CD4-positive, alpha-beta T cell treated with Interleukin-6 at 100 ng/mL for 8 hours (primary cell): ENCODE results near the gene DCUN1D1.

Experiments
- DNase-seq: peaks from one replicate; pipeline ENCODE4 v3.0.0-alpha.2; 2020; ENCODE audit warnings: mixed read lengths, low spot score

Gene DCUN1D1

DNA sequence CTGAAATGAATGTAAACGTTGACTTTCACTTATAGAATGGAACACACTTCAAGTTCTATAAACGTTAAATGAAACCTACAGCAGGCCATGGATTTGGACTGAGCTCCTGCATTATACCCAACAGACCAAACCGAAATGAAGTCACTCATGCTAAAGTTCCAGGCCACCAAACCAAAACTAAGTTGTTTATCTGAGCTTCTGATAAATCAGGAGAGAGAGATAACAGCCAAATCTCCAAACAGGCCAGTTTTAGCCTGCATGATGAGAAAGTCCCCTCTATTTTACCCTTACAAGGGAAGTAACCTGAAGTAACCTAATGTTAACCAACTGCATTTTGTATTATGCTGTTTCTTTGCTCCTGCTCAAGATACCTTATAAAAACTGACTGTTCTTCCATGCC lies 44.5 kb downstream of the DCUN1D1 start:
- no peak for DNase-seq

DNA sequence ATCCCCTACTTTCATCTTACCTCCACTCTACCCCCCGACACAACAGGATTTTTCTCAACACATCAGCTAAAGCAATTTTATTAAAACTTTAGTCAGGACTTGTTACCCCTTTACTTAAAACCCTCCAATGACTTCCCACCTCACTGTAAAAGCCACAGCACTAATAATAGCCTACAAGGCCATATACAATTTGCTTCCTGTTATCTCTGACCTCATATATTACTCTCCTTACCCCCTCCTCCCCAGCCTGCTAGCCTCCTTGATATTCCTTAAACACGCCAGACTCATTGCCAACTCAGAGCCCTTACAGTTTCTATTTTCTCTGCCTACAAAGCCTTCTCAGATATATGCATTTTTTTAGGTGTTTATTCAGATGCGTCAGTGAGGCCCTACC lies 54.4 kb downstream of the DCUN1D1 start:
- no peak for DNase-seq

DNA sequence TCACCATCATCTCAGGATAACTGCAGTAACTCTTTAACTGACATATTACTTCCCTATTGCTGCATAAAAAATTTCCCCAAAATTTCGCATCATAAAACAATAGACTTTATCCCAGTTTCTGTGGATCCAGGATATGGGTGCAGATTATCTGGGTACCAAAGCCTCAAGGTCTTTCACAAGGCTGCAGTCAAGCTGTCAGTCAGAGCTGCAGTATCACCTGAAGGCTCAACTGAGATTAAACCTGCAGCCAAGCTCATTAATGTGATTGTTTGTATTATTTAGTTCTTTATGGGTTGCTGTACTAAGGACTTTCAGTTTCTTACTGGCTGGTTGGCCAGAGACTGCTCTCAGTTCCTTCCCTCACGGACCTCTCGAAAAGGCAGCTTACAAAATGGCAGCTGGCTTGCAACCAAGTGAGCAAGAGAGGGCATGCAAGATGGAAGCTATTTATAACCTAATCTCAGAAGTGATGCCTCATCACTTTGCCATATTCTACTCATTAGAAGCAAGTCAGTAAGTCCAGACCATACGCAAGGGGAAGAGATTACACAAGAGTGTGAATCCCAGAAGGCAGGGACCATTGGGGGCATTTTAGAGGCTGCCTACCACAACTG lies 54.9 kb downstream of the DCUN1D1 start:
- DNase-seq: no peak

DNA sequence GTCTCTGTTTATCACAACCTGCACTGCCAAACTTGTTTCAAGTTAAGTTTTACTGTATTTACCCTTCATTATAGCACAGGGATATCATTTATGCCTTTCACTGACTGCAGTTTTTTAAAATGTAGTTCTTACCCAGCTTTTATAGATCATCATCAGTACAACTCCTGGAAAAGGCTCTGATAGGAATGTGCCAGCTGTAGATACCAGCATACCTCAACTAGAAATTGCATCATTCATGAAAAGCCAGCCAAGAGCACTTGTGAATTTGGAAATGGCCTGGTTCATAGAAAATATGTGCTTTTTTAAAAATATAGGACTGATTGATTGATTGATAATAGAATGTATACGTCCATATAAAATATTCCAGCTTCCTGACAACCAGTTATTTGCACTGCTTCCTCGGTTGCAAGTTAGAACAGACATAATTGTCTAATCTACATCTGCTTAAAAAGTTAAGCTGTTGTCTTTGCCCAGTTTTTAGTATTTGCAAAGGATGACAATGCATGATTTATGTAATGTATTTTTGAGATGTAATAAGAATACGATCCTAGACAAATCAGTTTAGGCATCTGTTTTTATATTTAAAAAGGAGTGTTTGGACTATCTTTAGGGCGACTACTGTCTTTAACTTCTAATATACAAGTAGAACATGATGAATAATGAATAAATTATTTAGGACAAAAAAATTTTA lies 58.5 kb downstream of the DCUN1D1 start:
- no peak for DNase-seq

DNA sequence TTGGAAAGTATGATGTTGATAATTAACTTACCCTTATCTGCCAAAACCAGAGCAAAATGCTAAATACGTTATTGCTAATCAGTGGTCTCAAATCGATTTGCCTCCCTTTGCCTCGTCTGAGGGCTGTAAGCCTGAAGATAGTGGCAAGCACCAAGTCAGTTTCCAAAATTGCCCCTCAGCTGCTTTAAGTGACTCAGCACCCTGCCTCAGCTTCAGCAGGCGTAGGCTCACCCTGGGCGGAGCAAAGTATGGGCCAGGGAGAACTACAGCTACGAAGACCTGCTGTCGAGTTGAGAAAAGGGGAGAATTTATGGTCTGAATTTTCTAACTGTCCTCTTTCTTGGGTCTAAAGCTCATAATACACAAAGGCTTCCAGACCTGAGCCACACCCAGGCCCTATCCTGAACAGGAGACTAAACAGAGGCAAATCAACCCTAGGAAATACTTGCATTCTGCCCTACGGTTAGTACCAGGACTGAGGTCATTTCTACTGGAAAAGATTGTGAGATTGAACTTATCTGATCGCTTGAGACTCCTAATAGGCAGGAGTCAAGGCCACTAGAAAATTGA lies 59.7 kb downstream of the DCUN1D1 start:
- DNase-seq: no peak

DNA sequence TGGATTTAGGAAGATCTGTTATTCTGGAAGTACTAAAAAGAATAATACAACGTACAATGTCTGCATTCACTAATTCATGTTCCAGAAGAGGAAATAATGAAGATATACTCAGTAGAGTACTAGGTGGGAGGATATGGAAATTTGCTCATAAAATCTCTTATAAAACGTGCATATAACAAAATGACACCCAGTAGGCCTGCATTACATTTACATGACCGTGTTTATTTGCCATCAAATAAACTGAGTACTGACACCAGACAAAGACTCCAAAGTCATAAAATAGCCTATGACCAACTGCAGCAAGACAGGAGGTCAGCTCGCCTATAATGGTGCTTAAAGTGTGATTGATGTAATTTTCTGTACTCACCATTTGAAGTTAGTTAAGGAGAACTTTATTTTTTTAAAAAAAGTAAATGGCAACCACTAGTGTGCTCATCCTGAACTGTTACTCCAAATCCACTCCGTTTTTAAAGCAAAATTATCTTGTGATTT lies 60.4 kb downstream of the DCUN1D1 start:
- no peak for DNase-seq

DNA sequence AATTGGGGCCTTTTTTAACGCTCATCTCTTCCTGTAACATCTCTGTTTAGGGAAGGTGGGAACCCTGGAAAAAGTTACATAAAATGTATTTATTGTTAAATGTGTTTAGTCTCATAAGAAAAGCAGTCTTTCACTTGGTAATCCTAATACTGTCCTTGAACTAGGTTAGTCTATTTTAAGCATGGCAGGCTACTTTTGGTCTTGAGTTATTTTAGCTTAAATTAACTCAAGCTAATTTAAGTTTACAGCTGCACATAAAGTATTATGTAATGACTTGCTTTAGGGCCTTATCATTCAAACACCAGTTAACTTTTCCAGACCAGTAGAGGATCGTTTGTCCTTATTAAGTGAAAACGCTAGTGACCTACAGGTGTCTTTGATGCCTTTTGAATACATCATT lies 63.2 kb downstream of the DCUN1D1 start:
- DNase-seq: no peak

DNA sequence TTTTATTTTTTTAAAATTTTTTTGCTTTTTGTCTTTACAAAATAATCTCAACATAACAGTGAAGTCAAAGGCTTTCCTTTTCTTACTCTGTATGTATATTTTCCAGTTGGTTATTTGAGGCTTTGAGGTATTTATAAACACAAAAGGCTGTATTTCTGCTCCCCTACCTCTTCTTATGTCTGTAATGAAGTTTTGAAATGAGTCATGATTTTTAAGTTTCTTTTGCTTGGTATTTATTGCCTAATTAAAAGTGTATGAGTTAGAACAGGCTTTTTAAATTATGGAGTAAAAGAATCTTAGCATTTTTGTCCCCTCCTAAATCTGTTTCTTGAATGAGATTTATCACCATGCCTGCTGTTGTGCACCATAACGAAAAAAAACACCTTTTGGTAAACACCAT lies 66.0 kb downstream of the DCUN1D1 start:
- DNase-seq: no peak

DNA sequence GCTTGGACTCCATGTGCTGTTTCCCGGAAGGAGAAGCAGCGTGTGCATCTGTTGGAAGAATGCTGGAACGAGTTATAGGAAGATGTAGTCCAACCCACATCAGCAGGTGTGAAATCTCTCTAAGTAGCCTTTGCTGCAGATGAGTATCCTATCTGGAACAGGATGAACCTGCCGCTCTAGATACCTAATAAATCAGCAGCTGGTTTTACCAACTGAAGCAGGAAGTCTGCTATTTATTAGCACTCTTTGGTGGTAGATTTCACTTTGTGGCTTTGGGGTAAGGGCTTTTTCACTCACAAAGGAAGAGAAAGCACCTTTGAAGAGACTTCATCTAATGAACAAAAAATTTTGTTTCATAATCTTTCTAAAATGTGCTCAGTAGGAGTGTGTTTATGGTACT lies 66.4 kb downstream of the DCUN1D1 start:
- peak; percentile 37 for DNase-seq

DNA sequence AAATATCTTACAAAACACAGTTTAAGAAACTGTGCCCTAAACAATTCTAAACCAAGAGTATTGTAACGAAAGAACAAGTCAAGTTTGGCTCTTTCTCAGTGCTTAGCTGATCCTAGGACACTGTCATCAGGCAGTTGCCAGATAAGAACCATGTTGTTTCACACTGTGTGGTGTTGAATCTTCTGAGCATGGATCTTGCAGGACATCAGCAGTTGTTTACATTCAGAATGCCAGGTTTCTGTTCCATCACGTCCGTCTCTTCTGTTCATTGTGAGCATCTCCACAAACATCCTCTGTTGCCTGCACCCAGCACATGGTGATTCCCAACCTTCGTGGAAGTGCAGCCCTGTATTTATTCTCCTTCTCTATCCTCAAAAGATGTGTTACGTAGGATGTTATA lies 67.9 kb downstream of the DCUN1D1 start:
- DNase-seq: no peak

DNA sequence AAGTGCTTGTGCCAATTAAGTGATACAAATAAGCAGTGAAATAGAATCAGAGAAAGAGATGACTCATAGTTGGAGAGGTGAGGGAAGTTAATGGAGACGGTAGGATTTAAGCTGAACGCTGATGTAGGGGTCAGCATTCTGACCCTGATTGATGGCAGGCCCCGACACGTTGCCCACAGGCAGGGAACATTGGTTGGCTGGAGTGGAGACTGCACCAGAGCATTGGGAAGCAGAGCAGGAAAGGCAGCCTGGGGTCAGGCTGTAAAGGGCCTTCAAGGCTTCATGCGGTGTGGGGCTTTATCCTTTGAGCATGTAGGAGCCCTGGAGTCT lies 68.6 kb downstream of the DCUN1D1 start:
- no peak for DNase-seq

DNA sequence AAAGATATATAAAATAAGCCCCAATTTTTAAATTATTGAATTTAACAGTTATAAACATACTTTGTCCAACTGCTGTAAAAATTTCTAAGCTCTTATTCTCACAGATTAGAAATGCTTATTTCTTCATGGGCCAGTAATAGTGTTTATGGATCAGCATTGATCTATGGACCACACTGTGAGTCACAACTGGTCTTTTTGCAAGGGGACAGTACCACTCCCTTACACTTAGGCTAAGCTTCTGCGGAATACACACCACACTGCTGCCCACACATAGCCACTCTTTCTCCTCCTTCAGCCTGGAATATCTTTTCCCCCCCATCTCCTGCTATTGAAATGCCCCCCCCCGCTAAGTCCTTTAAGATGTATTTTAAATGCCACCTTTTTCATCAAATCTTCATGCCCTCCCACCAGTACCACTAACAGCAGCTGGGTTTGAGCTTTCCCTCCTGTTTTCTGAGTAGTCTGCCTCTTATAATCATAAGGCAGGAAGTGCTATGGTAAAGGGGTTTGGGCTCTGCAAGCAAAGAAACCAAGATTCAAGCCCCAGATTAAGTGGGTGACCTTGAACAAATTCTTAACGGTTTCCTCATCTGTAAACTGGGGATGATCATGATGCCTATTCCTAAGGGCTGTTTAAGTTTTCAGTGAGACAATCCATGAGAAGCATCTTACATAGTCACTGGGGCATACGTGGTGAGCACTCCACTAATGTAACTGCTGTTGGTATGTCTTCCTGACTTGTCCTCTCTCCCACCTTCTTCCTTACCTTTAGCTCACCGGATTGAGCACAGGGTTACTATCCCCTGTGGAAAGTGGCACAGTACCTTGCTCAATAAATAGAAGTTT lies 69.2 kb downstream of the DCUN1D1 start:
- no peak for DNase-seq

DNA sequence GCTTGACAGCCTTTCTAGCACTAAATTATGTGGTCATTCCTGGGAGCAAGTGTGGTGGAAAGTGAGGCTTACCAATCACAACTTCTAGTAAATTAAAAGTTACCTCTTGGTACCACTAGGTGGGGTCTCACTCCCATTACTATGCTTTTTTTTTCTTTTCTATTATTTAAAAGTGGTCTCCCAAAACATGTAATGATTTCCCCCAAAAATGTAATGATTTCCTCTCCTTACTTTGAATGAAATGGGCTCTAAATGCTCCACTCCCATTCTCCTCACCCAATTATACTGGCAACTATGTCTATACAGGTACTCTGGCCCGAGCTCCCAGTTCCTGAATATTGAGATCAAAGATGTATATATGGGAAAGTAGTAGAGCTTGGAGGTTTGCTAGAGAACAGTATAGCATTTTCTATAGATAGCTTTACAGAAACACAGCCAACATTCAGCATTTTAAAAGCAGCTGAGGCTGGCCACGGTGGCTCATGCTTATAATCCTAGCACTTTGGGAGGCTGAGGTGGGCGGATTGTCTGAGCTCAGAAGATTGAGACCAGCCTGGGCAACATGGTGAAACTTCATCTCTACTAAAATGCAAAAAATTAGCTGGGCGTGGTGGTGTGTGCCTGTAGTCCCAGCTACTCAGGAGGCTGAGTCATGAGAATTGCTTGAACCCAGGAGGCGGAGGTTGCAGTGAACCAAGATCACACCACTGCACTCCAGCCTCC lies 70.9 kb downstream of the DCUN1D1 start:
- DNase-seq: no peak

DNA sequence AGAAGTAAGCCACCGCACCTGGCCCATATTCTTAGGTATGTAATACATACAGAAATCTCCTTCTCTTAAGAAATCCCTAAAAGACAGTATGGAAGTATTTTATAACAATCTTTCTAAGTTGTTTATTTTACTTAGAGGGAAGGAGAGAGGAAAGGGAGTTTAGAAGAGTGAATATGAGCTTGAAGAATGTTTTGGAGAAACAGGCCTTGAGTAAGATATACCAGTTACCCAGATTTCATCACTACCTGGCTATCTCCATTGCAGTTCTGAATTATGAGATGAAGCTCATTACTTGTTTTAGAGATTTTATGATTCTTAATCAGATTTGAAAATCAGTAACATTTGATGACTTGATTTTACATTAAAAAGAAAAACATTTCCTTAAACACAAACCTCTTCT lies 71.9 kb downstream of the DCUN1D1 start:
- DNase-seq: no peak

DNA sequence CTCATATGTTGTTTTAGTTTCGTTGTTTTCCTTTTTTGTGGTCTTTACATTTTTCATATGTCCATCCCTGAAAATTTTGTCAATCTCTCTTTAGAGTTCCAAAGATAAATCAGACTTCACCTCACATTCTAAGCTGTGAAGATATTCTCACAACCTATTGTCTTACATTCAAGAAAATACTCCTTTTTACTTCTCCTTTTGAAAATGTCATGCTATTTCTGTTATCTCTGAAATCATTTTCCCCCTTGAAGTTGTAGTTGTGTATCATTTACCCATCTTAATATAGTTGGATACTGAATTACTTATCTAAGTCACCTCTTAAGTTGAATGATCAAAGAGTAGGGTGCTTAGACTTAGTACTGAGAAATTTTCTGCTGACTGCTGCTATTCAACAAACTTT lies 74.3 kb downstream of the DCUN1D1 start:
- DNase-seq: no peak

DNA sequence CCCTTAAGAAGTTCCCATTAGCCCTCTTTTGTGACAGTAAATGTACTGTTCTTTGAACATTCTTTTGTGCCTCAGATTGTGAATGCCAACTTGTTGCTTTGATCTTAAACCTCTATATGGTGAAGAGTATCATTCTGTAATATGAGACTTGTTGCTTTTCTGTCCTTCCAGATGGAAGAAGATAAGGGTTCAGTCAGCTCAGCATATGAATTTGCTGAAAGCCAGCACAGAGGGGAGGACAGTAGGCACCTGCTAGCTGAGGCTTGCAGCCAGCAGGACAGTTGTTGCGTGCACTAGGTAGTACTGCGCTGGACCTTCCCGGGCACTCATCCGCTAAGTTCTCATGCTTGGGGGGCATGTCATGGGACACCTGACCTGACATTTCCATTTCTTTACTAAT lies 74.7 kb downstream of the DCUN1D1 start:
- DNase-seq: no peak

DNA sequence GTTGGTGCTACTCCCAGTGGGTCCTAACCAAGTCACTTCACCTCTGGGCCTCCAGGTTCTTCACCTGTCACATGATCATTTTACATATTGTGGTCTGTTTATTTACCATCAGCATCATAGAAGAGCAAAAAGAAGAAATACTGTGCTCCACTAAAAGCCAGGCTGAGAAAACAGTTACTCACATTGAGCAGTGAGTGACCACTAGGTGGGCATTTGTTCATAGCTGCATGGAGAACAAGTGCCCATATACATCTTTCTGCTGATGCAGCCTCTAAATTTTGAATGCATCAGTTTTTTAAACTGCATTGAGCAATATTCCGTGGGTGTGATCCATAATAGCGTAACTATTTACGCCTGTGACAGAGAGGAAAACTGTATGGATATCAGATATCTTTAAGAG lies 76.2 kb downstream of the DCUN1D1 start:
- DNase-seq: no peak

DNA sequence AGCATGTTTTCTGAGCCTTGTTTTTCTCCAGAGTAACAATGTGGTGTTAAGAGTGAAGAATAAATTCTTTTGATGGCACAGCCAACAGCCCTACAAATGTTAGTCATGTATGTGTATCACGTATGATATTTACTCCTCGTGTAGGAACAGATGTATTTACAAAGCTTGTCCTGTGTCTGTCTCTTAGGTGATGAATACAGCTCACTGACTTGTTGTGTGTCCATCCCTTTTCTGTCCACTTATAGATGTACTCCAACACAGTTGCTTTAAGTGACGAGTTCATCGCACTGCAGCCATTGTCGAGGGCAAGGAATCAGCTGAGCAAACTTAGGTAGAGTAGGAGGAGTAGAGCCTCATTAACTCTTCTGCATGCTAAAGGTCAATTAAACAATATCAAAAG lies 78.1 kb downstream of the DCUN1D1 start:
- DNase-seq: no peak

DNA sequence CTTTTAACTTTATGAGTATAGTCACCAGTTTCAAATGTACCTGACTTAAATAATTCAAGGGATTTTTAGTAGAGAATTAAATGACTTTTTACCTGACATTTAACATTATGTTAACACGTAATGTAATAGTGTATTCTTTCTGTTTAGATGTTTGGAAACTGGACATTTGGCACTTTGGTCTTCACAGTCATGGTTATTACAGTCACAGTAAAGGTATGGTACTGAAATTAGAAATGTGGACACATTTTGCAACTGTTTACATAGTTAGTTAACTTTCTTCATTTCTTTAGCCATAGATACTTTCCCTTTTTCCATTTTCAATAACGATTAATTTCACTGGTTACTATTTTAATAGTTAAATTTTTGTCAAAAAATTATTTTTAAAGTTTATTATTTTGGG lies 83.8 kb downstream of the DCUN1D1 start:
- DNase-seq: no peak

DNA sequence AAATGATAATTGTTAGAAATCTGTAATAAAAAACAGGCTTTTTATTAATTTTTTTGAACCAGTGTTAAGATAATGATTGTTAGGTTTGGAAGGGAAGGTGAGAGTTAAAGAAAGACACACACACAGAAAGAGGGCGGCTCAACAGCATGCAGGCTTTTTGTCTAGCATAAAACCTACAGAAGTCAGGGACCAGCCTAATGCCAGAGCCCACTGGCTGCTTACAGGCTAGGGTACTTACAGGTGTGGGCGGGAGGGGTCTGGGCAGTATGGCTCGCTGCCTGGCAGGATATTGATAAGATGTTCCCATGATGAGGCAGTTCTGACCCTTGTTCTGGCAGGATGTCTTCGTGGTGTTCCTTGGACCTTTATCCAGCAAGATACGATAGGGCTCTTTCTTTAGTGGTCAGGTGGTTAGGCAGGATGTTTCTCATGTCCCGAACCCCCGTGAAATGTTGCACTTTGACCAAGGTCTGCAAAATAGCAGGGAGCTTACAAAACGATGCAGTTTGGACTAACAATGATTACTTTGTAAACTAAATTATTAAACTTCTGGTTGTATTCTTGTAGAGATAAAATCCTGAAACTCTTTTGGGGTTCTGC lies 84.7 kb downstream of the DCUN1D1 start:
- DNase-seq: no peak

DNA sequence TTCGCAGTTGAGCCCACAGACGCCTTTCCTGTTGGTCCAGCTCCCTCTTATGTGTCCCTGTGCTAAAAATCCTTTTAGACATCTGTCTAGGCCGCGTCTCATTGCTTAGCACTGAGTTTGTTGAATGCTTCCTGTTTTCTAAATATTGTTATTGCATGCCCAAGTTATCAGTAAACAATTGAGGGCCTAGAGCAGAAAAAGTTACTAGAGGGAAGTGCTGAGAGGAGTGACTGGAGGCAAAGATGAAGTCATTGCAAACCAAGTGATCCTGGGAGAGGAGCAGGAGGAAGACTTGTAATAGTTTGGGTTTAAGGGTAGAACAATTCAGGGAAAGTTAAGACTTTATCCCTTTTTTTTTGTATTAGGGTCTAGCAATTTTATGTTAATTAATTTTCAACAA lies 88.1 kb downstream of the DCUN1D1 start:
- no peak for DNase-seq

DNA sequence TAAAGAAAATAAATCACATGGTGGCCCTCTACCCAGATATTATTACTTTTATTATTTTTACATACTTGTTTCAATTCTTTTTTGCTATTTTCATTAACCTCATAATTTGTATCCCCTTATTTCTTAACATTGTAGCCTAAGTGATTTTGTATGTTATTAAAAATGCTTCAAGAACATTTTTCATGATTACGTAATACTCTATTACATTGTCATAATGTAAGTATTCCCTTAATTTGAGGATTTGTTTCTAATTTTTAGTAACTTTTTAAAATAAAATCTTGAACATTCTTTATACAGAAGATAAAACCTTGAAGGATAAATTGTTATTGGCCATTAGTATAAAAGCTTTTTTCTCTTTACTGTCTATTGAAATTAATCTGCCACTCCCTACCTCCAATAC lies 89.0 kb downstream of the DCUN1D1 start:
- DNase-seq: no peak
